NCI-H748 treated with DMSO at 0.1 percent for 48 hours (cell line): ENCODE results near the gene NODAL.

ENCODE experiments used
- DNase-seq: peaks from one replicate; lab custom pipeline; 2025; lab: John Stamatoyannopoulos, UW

NODAL gene

GRCh38 chr10:70462349-70462984 lies 21.0 kb upstream of the NODAL start:
- no peak for DNase-seq

- DNase-seq: no peak
These were observed 20.2 kb upstream of the NODAL start for GRCh38 chr10:70461397-70462348.

GRCh38 chr10:70459774-70460490 lies 18.5 kb upstream of the NODAL start:
- DNase-seq: no peak

- DNase-seq: no peak
These were observed 17.7 kb upstream of the NODAL start for GRCh38 chr10:70459061-70459773.

- DNase-seq: no peak
These were observed 17.0 kb upstream of the NODAL start for GRCh38 chr10:70458329-70459060.

GRCh38 chr10:70457759-70458305 lies 16.4 kb upstream of the NODAL start:
- DNase-seq: no peak

- no peak for DNase-seq
These were observed 14.7 kb upstream of the NODAL start for GRCh38 chr10:70456164-70456563.

GRCh38 chr10:70455213-70455630 lies 13.7 kb upstream of the NODAL start:
- no peak for DNase-seq

GRCh38 chr10:70448236-70448635 lies 6.8 kb upstream of the NODAL start:
- no peak for DNase-seq

- DNase-seq: no peak
These were observed 4.5 kb upstream of the NODAL start for GRCh38 chr10:70445718-70446657.

GRCh38 chr10:70444744-70445143 lies 3.3 kb upstream of the NODAL start:
- no peak for DNase-seq

- no peak for DNase-seq
These were observed 979 bp upstream of the NODAL start for GRCh38 chr10:70442332-70442988.

GRCh38 chr10:70441895-70442309 lies 421 bp upstream of the NODAL start:
- no peak for DNase-seq

- no peak for DNase-seq
These were observed 953 bp downstream of the NODAL start for GRCh38 chr10:70440296-70441160.

- no peak for DNase-seq
These were observed 3.8 kb downstream of the NODAL start for GRCh38 chr10:70437721-70438120.

GRCh38 chr10:70435241-70436085 lies 6.0 kb downstream of the NODAL start:
- no peak for DNase-seq

GRCh38 chr10:70433581-70434280 lies 7.8 kb downstream of the NODAL start:
- DNase-seq: no peak
